DMS 273 treated with DMSO at 0.1 percent for 48 hours (cell line): ENCODE results near the gene ATP8B3.

Experiments
- DNase-seq: peaks from one replicate; lab custom pipeline; 2025; lab: John Stamatoyannopoulos, UW

Gene ATP8B3

DNA sequence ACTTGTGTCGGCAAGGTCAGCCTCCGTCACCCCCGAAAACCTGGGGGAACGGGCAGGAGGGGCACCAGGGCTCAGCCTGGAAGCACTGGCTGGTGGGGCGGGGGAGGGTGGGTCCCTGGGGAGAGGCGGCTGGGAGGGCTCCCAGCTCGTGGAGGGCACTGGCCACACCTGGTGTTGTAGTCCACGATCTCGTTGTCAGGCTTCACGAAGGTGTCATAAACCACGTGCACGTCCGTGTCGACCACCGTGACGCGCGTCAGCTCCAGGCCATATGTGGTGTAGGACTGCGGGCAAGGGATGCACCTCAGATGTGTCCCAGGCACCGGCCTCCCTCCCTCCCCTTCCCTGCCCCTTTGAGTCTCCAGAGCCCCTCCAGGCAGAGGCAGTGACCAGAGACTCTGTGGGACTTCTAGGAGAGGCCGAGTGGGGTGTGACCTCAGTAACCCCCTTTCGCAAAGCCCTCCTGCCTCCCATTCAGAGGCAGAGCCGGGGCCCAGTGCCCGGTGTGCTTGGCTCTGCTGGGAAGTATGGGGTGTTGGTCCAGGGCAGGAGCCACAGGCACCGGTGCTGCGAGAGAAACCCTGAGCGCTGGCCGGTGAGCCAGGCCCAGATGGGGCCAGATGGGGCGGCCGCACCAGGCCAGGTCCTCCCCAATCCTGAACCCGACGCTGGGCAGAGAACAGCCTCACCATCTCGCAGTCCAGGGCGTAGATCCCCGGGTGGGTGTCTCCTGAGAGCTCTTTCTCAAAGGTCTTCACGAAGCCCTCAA is 4.6 kb upstream of the ATP8B3 start:
- no peak for DNase-seq

DNA sequence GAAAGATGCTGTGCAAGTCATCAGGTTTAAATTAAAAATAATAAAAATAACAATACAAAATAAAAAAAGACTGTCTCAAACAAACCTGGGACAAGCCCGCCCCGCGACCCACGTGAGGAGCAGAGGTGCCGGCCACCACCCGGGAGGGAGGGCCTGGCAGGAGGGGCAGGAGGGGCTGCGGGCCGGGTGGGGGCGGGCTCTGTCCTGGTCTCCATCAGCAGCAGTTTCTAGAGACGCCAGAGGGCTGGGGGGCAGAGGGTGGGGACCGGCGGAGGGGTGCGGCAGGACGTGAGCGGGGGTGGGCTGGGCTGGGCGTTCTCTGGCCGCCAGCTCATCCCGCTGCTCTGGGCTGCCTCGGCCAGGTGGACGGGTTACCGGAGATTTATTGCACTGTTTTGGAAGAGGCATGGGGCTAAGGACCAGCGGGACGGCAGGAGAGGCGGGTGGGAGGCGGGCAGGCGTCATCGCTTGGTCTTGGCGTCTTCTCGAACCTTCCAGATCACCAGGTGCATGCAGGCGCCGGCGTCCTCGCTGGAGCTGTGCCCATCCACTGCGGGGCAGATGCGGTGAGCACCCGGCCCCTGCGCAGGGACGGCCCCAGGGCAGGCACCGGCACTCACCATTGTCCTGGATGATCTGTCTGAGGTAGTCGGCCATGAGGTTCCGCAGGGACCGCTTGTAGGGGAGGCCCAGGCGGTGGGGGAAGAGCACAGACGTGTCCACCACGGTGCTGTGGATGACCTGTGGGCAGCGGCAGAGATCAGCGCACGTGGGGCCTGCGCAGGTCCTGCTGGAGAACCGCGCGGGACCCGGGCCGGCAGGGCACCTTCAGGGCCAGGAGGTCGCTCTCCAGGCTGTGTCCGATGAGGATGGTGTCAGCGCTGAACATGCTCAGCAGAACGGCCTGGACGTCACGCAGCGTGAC is 3.8 kb upstream of the ATP8B3 start:
- no peak for DNase-seq

DNA sequence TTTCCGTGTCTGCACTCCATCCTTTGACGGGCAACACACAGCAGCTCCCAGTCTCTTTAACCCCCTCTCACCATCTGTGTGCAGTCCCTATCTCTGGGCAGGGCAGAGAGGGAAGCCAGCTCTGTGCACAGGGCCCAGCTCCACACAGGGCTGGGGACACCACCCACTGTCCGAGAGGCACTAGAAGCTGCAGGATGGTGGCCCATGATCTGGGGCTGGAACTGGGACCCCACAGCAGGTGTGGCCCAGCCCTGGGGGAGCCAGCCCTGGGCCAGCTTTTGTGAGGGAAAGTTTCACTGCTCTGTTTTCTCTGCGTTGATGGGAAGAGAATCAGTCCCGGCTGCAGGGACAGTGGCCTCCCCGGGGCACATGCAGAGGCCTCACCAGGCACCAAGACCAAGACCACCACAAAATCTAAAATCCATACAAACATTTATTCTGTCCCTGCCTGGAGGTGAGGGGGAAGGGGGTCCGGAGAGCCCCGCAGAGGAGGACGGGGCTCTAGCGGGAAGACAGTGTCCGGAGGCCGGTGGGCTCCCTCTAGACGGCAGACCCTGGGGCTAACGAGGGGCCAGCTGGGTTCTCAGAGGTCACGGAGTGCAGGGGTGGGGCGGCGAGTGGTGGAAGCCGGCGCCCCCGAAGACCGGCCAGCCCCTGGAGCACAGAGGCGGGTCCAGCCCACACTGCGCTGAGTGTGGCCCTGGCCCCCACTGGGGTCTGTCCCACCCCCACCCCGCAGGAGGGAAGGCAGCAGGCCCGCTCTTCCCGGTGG is 2.9 kb upstream of the ATP8B3 start:
- no peak for DNase-seq

- DNase-seq: no peak
Measured at GRCh38 chr19:1814391-1814790, 2.3 kb upstream of the ATP8B3 start.

- no peak for DNase-seq
Measured at GRCh38 chr19:1813192-1814182, 1.4 kb upstream of the ATP8B3 start.

- DNase-seq: peak; percentile 89
Measured at GRCh38 chr19:1812426-1813191, 533 bp upstream of the ATP8B3 start.

GRCh38 chr19:1811472-1811894 is 593 bp downstream of the ATP8B3 start:
- no peak for DNase-seq

DNA sequence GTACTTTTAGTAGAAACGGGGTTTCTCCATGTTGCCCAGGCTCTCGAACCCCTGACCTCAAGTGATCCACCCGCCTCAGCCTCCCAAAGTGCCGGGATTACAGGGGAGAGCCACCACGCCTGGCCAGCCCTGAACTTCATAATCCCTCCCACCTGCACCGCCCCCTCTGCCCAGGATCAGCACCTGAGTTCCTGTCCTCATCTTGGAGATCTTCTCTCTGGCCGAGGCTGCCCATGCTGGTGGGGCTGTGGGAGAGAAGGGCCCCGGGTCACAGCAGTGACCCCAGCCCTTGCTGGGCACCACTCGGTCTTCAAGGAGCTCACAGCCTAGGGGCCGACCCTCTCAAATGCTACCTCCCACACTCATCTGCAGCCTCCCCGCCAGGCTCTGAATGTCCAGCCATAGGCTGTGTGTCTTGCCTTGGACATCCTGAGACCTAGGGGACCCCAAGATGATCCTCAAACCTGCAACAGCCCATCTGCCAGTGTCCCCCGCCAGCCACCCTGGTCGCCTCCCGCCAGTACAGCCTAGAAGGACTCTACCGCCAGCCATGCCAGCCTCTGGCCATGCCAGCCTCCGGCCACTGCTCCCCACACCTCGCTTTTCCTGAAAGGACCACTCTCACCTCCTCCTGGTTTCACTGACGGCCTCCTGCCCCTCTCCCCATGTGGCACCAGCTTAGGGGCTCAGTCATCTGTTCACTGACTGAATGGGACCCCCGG is 1.5 kb downstream of the ATP8B3 start:
- no peak for DNase-seq

DNA sequence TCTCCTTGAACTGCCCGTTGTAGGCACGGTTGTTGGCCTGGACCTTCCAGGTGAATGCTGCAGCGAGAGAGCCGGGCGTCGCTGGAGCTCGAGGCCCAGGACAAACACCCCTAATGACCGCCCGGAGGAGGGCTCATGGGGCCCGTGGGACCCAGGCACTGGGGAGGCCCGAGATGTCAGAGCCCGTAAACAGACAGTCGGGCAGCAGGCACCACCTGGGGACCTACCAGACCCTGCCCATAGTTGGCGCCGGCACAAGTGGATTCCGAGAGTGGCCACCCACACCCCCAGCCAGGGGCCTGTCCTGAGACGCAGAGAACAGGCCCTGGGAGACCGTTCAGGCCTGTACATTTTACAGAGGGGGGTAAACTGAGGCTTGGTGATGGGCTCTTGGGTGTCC is 2.4 kb downstream of the ATP8B3 start:
- DNase-seq: no peak

DNA sequence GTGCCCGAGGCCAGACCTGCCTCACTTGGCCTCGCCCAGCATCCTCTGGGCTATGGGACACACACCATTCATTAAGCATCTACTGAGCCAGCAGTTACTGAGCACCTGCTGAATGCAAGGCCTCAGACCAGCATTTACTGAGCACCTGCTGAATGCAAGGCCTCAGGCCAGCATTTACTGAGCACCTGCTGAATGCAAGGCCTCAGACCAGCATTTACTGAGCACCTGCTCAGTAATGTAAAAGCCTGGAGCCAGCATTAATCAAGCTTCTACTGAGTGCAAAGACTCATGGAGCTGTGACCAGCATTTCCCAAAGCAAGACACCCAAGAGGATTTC is 3.7 kb downstream of the ATP8B3 start:
- no peak for DNase-seq

GRCh38 chr19:1807695-1808394 is 4.2 kb downstream of the ATP8B3 start:
- DNase-seq: no peak

GRCh38 chr19:1807030-1807694 is 4.9 kb downstream of the ATP8B3 start:
- DNase-seq: no peak

DNA sequence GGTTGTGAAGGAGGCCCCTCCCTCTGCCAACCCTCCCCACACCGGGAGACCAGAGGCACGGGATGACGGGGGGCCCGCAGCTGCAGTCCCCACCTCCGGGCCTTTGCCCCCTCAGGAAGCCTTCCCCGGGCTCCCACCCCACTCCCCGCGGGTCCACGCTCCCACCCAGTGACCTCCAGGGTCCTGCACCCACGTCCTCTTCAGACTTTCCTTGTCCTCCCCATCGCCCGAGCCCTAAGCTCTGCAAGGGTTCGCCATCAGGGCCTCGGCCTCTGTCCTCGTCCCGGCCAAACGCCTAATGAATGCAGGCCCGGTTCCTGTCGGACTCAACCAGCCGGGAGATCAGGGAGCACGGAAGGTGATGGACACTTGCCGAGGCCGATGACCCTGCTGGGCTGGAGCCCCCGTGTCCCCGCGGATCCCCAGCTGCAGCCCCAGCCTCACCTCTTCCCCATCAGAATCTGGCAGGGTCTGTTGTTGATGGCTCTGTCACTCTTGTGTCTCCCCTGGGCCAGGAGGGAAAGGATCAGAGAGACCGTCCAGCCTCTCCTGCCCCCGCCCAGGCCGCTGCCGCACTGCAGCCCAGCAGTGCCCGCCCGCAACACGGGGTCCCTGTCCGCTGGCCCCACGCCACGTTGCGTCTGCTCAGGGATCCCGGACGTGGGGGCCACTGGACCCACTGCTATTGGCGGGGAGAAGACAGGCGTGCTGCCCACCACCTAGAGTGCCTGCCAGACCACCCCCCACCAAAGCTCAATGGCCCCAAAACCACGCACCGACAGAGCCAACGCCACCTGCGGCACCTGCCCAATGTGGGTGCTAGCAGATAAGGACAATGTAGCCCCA is 5.7 kb downstream of the ATP8B3 start:
- no peak for DNase-seq

- DNase-seq: no peak
Measured at GRCh38 chr19:1805401-1806183, 6.5 kb downstream of the ATP8B3 start.

GRCh38 chr19:1804858-1805257 is 7.2 kb downstream of the ATP8B3 start:
- DNase-seq: no peak

- no peak for DNase-seq
Measured at GRCh38 chr19:1799695-1800342, 12.3 kb downstream of the ATP8B3 start.
